Measurements from ENCODE around the gene TRAPPC2.

Gene TRAPPC2

GRCh38 chrX:13667919-13668318, 66.5 kb downstream of the TRAPPC2 start:
- H3K36me3 ChIP-seq (replicated peaks; ENCODE audit: insufficient read depth, low read length) = no peaks in the 10 kb centered on the region
- H3K9me2 ChIP-seq (replicated peaks; ENCODE audit: insufficient read depth, low read length) = no peaks in the 10 kb centered on the region
- no peaks in the 10 kb centered on the region for H3K27me3 ChIP-seq (replicated peaks; ENCODE audit: insufficient read depth, low read length)
- H3K9ac ChIP-seq (ENCODE audit: low read length) = no peak overlapping the region
- no peak overlapping the region for H2AFZ ChIP-seq (ENCODE audit: low read length)
- no peaks in the 10 kb centered on the region for H3K9me3 ChIP-seq (replicated peaks; ENCODE audit: insufficient read depth, low read length)
- peaks cover 14% of the 10 kb centered on the region for H3K4me1 ChIP-seq (ENCODE audit: low read length)
- peaks cover 12% of the 10 kb centered on the region for H3K79me2 ChIP-seq (ENCODE audit: low read length)
- TF ChIP-seq EZH2phosphoT487 (IDR thresholded peaks at IDR 0.05; ENCODE audit: low read length) (no peak), EZH2 (optimal IDR thresholded peaks at IDR 0.05; ENCODE audit: low read depth, low read length) (no peak)
- TF ChIP-seq, protein P1, sequence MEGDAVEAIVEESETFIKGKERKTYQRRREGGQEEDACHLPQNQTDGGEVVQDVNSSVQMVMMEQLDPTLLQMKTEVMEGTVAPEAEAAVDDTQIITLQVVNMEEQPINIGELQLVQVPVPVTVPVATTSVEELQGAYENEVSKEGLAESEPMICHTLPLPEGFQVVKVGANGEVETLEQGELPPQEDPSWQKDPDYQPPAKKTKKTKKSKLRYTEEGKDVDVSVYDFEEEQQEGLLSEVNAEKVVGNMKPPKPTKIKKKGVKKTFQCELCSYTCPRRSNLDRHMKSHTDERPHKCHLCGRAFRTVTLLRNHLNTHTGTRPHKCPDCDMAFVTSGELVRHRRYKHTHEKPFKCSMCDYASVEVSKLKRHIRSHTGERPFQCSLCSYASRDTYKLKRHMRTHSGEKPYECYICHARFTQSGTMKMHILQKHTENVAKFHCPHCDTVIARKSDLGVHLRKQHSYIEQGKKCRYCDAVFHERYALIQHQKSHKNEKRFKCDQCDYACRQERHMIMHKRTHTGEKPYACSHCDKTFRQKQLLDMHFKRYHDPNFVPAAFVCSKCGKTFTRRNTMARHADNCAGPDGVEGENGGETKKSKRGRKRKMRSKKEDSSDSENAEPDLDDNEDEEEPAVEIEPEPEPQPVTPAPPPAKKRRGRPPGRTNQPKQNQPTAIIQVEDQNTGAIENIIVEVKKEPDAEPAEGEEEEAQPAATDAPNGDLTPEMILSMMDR (IDR thresholded peaks at IDR 0.05; ENCODE audit: low read length) = no peak
- no peak for DNase-seq
- H3K27ac ChIP-seq (ENCODE audit: low read length) = no peak overlapping the region
- no peak overlapping the region for H3K4me2 ChIP-seq (ENCODE audit: low read depth, low read length)
- no peaks in the 10 kb centered on the region for H4K20me1 ChIP-seq (ENCODE audit: insufficient read depth, low read length)
- H3K4me3 ChIP-seq (ENCODE audit: low read length) = no peak overlapping the region
- H3F3A ChIP-seq (ENCODE audit: insufficient read depth, low read length) = no peaks in the 10 kb centered on the region

- no peak overlapping the region for H2AFZ ChIP-seq (ENCODE audit: low read length)
- H3K27ac ChIP-seq (ENCODE audit: low read length) = peak overlapping the region; percentile 21; the same call in 1 of the 2 replicates
- TF ChIP-seq, protein P1 (IDR thresholded peaks at IDR 0.05; ENCODE audit: low read length) = no peak
- TF ChIP-seq EZH2 (optimal IDR thresholded peaks at IDR 0.05; ENCODE audit: low read depth, low read length) (no peak), EZH2phosphoT487 (IDR thresholded peaks at IDR 0.05; ENCODE audit: low read length) (no peak)
- H3K4me2 ChIP-seq (ENCODE audit: low read depth, low read length) = no peak overlapping the region
- no peak for DNase-seq
- no peaks in the 10 kb centered on the region for H4K20me1 ChIP-seq (ENCODE audit: insufficient read depth, low read length)
- H3K9me2 ChIP-seq (replicated peaks; ENCODE audit: insufficient read depth, low read length) = no peaks in the 10 kb centered on the region
- H3K9me3 ChIP-seq (replicated peaks; ENCODE audit: insufficient read depth, low read length) = no peaks in the 10 kb centered on the region
- peaks cover 12% of the 10 kb centered on the region for H3K79me2 ChIP-seq (ENCODE audit: low read length)
- H3K4me1 ChIP-seq (ENCODE audit: low read length) = peaks cover 19% of the 10 kb centered on the region
- no peak overlapping the region for H3K9ac ChIP-seq (ENCODE audit: low read length)
- no peaks in the 10 kb centered on the region for H3K36me3 ChIP-seq (replicated peaks; ENCODE audit: insufficient read depth, low read length)
- H3F3A ChIP-seq (ENCODE audit: insufficient read depth, low read length) = peaks cover 10% of the 10 kb centered on the region
- H3K27me3 ChIP-seq (replicated peaks; ENCODE audit: insufficient read depth, low read length) = no peaks in the 10 kb centered on the region
- no peak overlapping the region for H3K4me3 ChIP-seq (ENCODE audit: low read length)
Measured at GRCh38 chrX:13666836-13667235, 67.6 kb downstream of the TRAPPC2 start.

GRCh38 chrX:13664020-13664419, 70.4 kb downstream of the TRAPPC2 start:
- Histone ChIP-seq H3K36me3 (replicated peaks; ENCODE audit: insufficient read depth, low read length) (no peaks in the 10 kb centered on the region), H3K4me3 (ENCODE audit: low read length) (no peak overlapping the region), H3K4me2 (ENCODE audit: low read depth, low read length) (no peak overlapping the region), H3K9me2 (replicated peaks; ENCODE audit: insufficient read depth, low read length) (no peaks in the 10 kb centered on the region), H3K27me3 (replicated peaks; ENCODE audit: insufficient read depth, low read length) (no peaks in the 10 kb centered on the region), H3K4me1 (ENCODE audit: low read length) (peaks cover 26% of the 10 kb centered on the region), H3K79me2 (ENCODE audit: low read length) (peaks cover 12% of the 10 kb centered on the region), H3K9me3 (replicated peaks; ENCODE audit: insufficient read depth, low read length) (no peaks in the 10 kb centered on the region), H3K27ac (ENCODE audit: low read length) (no peak overlapping the region), H3F3A (ENCODE audit: insufficient read depth, low read length) (peaks cover 10% of the 10 kb centered on the region), H3K9ac (ENCODE audit: low read length) (no peak overlapping the region), H4K20me1 (ENCODE audit: insufficient read depth, low read length) (no peaks in the 10 kb centered on the region), H2AFZ (ENCODE audit: low read length) (no peak overlapping the region)
- no peak for TF ChIP-seq EZH2phosphoT487 (IDR thresholded peaks at IDR 0.05; ENCODE audit: low read length)
- no peak for TF ChIP-seq EZH2 (optimal IDR thresholded peaks at IDR 0.05; ENCODE audit: low read depth, low read length)
- TF ChIP-seq, protein P1 (IDR thresholded peaks at IDR 0.05; ENCODE audit: low read length) = no peak
- no peak for DNase-seq
